Upper lobe of right lung (tissue), 1 donor: ENCODE data around the gene FAM25C. TPM values are rescaled to one million over a fixed set of nuclear protein-coding genes. Genes with fewer than 3 reads are reported as not detected.
"Not testable (repeated sequence)": the region's sequence is repeated elsewhere in the genome, so short reads cannot be mapped to it uniquely, and the experiment has no call there.

Experiments
- ATAC-seq: fragments of 200-7000 bp; cut with Tn5 transposase; one replicate; pipeline ENCODE4 v1.9.1; 2020; ENCODE audit warnings: mild to moderate bottlenecking, moderate library complexity
- DNase-seq: peaks from one replicate; pipeline ENCODE4 v3.0.0-alpha.2; 2020
- H3K27ac ChIP-seq: fragments of 200-600 bp; one replicate; pipeline ENCODE4 v1.8.0; 2022
- H3K27me3 ChIP-seq: fragments of 200-600 bp; one replicate; pipeline ENCODE4 v1.8.0; 2022; ENCODE audit warnings: mild to moderate bottlenecking
- H3K36me3 ChIP-seq: fragments of 200-600 bp; one replicate; pipeline ENCODE4 v1.8.0; 2022
- H3K4me1 ChIP-seq: fragments of 200-600 bp; one replicate; pipeline ENCODE4 v1.8.0; 2022
- H3K4me3 ChIP-seq: fragments of 200-600 bp; one replicate; pipeline ENCODE4 v1.8.0; 2022; ENCODE audit warnings: mild to moderate bottlenecking
- H3K9me3 ChIP-seq: fragments of 200-600 bp; one replicate; pipeline ENCODE4 v1.8.0; 2022
- intact Hi-C: fragments of 100-400 bp; cut with DNase I; formaldehyde crosslinking; loops from one replicate; pipeline ENCODE4 v1.11.0; 2022
- long read RNA-seq: library from polyadenylated mRNA; unstranded; transcript quantifications from one replicate; pipeline ENCODE4 v2.0.0, GENCODE V29; 2021
- total RNA-seq: library from RNA; stranded (reverse); fragmentation: NEBNext Ultra II Directional; extraction: Animal tissue kit (Norgen Biotek cat#: 25700); gene quantifications from one replicate; pipeline ENCODE4 v1.2.1, GENCODE V29; 2021
- donor health status: DM: no; HTN: yes; CAD: no; lungs with severe emphysema.

FAM25C gene
- total RNA-seq, result not detected
- long read RNA-seq, result 0 reads

DNA sequence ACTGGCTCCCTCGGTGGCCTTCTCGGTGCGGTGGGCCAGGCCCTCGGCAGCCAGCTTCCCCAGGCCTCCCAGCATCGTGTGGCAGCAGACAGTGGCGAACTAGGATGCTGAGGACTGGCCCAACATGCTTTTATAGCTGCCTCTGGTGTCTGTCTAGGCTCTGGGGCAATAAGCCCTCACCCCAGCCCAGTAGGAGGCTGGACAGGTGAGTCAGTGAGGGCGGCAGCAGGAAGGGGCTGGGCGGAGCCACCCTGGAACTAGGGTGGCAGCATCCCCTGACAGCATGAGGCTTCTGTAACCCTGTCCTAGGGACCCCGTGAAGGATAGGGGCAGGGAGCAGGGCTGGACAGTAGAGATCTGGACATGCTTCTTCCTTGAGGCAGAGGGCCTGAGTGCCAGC is at the start of gene FAM25C:
Gene FAM25C (minus strand): TSS at position 101 of the 400 bp plus-strand sequence. CDS start 26 bp downstream, at position 75.
- DNase-seq, intact Hi-C loops, H3K27me3 ChIP-seq, H3K4me3 ChIP-seq, H3K9me3 ChIP-seq, H3K36me3 ChIP-seq, H3K4me1 ChIP-seq, ATAC-seq, H3K27ac ChIP-seq: not testable (repeated sequence)

DNA sequence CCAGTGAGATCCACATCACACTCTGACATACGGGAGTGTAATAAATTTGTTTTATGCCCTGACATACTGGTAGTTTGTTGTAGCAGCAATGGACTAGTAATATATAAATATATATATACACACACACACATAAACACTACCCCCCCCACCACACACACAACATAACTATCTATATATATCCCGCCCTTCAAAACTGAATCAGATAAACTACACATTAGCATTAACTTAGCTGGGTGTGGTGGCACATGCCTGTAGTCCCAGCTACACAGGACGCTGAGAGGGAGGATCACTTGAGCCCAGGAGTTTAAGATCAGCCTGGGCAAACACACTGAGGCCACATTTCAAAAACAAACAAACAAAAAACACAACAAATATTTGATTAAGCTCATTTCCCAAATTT is 45.0 kb upstream of the FAM25C start:
- H3K4me3 ChIP-seq, H3K4me1 ChIP-seq, H3K9me3 ChIP-seq, intact Hi-C loops, H3K27ac ChIP-seq, H3K27me3 ChIP-seq, ATAC-seq, H3K36me3 ChIP-seq, DNase-seq: not testable (repeated sequence)

DNA sequence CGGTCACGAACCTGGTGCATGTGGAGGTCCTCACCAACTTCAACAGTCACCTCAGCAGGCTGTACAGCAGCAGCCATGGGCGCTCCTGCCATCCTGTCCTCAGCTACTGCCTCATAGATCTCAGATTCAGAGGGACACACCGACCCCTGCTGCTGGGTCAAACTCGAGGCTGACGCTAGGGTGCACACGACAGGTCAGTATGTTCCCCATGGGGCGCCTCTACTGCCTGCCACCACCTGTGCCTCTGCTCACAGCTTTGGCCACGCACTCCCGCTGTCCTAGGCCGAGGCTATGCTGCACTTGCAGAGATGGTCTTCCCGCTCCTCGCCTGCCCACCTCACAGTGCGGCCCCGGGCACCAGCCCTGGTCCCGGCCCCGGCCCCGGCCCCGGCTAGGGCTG is 31.8 kb upstream of the FAM25C start:
- DNase-seq, intact Hi-C loops, ATAC-seq: not testable (repeated sequence)

DNA sequence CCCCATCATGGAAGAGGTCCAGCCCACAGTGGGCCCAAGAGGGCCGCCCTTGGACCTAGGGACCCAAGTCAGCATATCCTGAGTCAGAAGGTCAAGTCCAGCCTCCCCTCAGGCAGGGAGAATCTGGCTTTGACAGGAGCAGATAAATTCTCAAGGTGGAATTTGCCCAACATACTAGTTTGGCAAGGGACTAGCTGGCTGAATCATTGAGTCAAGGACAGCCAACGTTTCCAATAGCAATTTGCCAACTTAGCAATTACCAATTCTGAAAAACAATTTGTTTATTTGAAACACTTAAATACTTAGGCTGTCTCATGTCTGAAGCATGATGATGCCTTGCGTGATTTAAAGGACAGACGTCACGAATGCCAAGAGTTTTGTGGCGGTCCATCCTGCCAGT is 2.7 kb upstream of the FAM25C start:
- H3K27ac ChIP-seq, ATAC-seq, H3K4me1 ChIP-seq, H3K27me3 ChIP-seq, H3K36me3 ChIP-seq, intact Hi-C loops, H3K9me3 ChIP-seq, DNase-seq, H3K4me3 ChIP-seq: not testable (repeated sequence)

More for the DNA sequence above, 31.8 kb upstream of the FAM25C start:
- H3K27ac ChIP-seq, H3K27me3 ChIP-seq, H3K4me3 ChIP-seq, H3K36me3 ChIP-seq, H3K4me1 ChIP-seq, H3K9me3 ChIP-seq: not testable (repeated sequence)

DNA sequence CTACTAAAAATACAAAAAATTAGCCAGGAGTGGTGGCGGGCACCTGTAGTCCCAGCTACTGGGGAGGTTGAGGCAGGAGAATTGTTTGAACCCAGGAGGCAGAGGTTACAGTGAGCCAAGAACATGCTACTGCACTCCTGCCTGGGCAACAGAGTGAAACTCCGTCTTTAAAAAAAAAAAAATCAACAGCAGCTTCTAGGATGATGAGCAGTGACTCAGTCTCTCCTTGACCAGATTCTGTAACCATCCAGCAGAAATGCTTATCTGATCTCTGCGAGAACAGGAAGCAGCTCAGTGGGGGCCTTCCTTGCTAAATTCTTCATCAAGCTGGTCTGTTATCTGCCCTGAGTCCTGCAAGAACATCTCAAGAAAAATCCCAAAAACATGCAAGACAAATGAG is 5.5 kb downstream of the FAM25C start:
- H3K27me3 ChIP-seq, H3K4me1 ChIP-seq, intact Hi-C loops, H3K4me3 ChIP-seq, DNase-seq, H3K9me3 ChIP-seq, H3K36me3 ChIP-seq, H3K27ac ChIP-seq, ATAC-seq: not testable (repeated sequence)

DNA sequence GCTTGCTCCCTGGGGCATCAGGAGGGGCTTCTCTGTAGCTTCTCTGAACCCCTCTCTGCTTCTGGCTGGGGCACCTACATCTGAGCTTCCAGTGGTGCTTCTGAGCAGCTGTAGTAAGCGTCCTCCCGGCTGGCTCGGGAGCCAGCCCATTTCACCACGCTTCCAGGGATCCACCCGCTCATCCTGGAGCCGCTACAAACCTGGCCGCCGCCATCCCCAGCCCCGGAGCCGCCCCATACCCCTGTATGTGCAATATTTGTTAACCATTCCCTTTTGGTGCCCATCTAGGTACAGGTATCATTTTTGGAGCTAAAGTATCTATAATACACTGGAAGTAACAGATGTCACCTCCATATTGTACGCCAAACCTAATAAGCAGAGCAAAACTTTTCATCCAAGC is 7.0 kb downstream of the FAM25C start:
- intact Hi-C loops, H3K9me3 ChIP-seq, H3K36me3 ChIP-seq, H3K27me3 ChIP-seq, H3K27ac ChIP-seq, H3K4me3 ChIP-seq, ATAC-seq, H3K4me1 ChIP-seq: not testable (repeated sequence)
- DNase-seq, result peak; percentile 60

DNA sequence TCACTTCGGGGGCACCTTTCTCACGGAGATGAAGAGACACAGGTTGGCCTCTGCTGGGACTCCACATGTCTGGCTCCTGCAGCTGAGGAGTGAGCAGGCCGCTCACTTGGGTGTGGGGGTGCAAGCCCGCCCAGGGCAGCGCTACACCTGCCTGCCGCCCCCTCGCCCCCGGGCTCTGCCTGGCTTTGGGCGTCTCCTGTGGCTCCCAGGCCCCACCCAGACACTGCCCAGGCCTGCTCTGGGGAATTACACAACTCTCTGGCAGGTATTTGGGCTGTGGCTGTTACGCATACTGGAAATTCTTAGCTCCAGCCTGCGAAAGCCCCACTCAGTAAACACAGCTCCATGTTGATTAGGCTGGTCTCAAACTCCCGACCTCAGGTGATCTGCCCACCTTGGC is 7.9 kb downstream of the FAM25C start:
- intact Hi-C loops, H3K9me3 ChIP-seq, H3K27me3 ChIP-seq, H3K36me3 ChIP-seq, H3K4me1 ChIP-seq: not testable (repeated sequence)
- peak; percentile 85 for ATAC-seq
- peak; percentile 70 for DNase-seq
- Histone ChIP-seq H3K4me3 (peak overlapping the region; percentile 19), H3K27ac (peak overlapping the region; percentile 42)

DNA sequence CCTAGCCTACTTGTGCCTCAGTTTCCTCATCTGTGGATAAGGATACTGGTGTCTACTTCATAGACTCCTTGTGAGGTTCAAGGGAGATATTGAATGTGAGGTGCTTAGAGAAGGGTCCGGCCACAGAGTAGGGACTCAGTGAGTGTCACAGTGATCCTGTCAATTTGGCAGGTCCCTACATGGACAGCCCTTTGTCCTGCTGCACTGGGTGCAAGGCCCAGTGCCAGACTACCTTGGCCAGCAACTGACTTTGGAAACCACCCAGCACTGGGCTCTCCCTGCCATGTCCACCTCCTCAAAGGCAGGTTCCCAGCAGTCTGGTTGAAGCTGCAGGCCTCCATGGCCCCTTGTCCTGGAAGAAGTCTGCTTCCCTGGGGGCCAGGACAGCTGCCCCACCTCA is 9.5 kb downstream of the FAM25C start:
- ATAC-seq, H3K27ac ChIP-seq, H3K27me3 ChIP-seq, H3K9me3 ChIP-seq, H3K36me3 ChIP-seq, DNase-seq, intact Hi-C loops, H3K4me3 ChIP-seq, H3K4me1 ChIP-seq: not testable (repeated sequence)

DNA sequence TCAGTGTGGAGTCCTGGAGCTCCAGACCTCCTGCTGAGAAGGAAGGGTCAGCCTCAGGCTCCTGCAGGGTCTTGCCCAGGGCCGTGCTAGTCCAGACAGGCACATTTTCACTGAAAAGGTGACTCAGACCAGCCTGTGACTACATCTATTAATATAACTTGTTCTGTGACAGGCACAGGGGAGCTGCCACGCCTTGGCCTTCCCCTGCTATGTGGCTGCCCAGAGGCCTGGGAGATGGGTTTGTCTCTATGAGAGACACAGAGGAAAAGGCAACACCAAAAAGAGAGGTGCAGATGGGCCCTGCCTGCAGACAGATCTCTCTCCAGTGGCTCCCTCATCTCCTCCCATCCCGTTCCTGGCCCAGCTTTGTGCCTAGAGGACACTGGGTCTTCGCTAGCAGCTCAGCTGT is 10.0 kb downstream of the FAM25C start:
- ATAC-seq, H3K27me3 ChIP-seq, H3K27ac ChIP-seq, H3K4me1 ChIP-seq, DNase-seq, intact Hi-C loops, H3K4me3 ChIP-seq, H3K9me3 ChIP-seq, H3K36me3 ChIP-seq: not testable (repeated sequence)

DNA sequence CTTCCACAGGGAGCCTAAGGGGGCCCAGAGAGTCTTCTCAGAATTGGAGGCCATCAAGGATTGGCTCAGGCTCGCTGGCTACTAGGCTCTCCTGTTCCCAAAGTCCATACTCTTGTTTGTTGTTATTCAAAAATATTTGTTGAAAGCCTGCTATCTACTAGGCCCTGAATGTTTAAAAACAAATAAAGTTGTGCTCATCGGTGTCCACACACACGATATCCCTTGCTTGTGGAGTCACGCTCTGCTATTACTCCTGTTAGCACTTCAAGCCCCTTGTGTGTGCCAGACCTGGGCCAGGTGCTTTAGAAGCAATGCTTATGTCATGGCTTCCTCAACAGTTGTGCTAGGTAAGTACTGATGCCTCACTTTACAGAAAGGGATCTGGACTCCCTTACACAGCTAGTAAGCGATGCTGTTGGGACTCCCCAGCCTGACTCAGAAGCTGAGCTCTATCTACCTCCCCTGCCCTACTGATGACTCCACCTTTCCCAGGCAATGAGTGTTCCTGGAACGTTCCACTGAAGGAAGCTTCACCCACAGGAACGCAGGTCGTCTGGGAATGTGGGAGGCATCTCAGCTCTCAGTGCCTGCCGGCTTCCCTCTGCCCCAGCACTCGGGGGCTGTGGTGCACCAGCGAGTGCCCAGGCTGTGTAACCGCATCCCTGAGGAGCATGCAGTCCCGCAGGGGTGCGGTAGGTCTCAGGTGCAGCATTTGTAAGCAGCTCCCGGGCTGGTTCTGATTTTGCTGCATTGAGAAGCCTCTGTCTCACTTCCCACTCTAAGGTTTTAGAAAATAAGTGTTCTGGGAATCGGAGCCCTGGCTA is 10.7 kb downstream of the FAM25C start:
- H3K9me3 ChIP-seq, H3K4me3 ChIP-seq, H3K27ac ChIP-seq, H3K27me3 ChIP-seq, intact Hi-C loops, H3K36me3 ChIP-seq, DNase-seq, H3K4me1 ChIP-seq: not testable (repeated sequence)
- ATAC-seq, result peak; percentile 49

DNA sequence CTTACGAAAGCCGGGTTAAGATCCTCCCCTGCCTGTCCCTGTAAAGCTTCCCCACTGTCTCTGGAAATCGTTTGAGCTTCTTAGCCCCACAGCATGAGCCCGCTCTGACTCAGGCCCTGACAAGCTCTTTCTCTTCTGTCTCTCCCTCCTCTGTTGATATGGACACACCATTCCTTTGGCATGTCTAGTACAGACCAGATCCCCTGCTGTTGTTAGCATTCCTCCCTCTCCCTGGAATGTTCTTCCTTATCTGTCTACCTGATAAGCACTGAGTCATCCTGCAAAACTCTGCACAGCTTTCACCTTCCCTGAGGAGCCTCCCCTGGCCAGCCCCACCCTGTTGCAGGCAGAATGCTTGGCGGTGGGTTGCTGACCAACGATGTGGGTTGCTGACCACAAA is 11.6 kb downstream of the FAM25C start:
- intact Hi-C loops, DNase-seq, H3K27ac ChIP-seq, H3K4me1 ChIP-seq, H3K4me3 ChIP-seq, H3K36me3 ChIP-seq, H3K27me3 ChIP-seq, H3K9me3 ChIP-seq: not testable (repeated sequence)
- peak; percentile 45 for ATAC-seq
